IMR-90 (cell line): ENCODE results near the gene SLC16A8. TPM values are rescaled to one million over a fixed set of nuclear protein-coding genes. Genes with fewer than 3 reads are reported as not detected.

Source experiments
- ATAC-seq: fragments of 200-7000 bp; cut with Tn5 transposase; 2 replicates; pipeline ENCODE4 v1.9.1; 2020; ENCODE audit warnings: low read depth, mild to moderate bottlenecking, moderate library complexity
- BruUV-seq: library from RNA; stranded (reverse); fragments of 400-500 nt; replicated peaks from 2 replicates; lab custom pipeline; 2021; lab: Mats Ljungman, UMichigan
- CTCF ChIA-PET: fragments of 300-600 bp; formaldehyde crosslinking; extraction: SDS; loops from one replicate; lab custom pipeline; 2021; ENCODE audit warnings: antibody characterized with exemption; lab: Yijun Ruan, JAX
- POLR2A ChIA-PET: fragments of 300-600 bp; sonication (Branson Sonifier 250); formaldehyde crosslinking; loops from one replicate; lab custom pipeline; 2022; ENCODE audit warnings: antibody characterized with exemption; ENCODE audit not compliant: unreplicated experiment; lab: Charles Lee
- DNase-seq: peaks from one replicate; pipeline ENCODE4 v3.0.0; 2013
- H2AFZ ChIP-seq: replicated peaks from 2 replicates; pipeline ENCODE3; 2013; ENCODE audit warnings: low read length, mild to moderate bottlenecking; ENCODE audit not compliant: poor library complexity
- H2AK5ac ChIP-seq: 2 replicates; pipeline ENCODE4 v1.6.1; 2013; ENCODE audit warnings: low read depth, low read length, inconsistent platforms
- H2AK9ac ChIP-seq: replicated peaks from 2 replicates; pipeline ENCODE3; 2013; ENCODE audit warnings: mild to moderate bottlenecking, low read depth, low read length, moderate library complexity; ENCODE audit not compliant: poor library complexity
- H2BK120ac ChIP-seq: 2 replicates; pipeline ENCODE4 v1.6.1; 2013; ENCODE audit warnings: low read depth, low read length, inconsistent platforms
- H2BK15ac ChIP-seq: 3 replicates; pipeline ENCODE4 v1.6.1; 2013; ENCODE audit warnings: low read depth, low read length, inconsistent platforms
- H2BK20ac ChIP-seq: 2 replicates; pipeline ENCODE4 v1.6.1; 2013; ENCODE audit warnings: low read depth, mild to moderate bottlenecking, inconsistent platforms, low read length, moderate library complexity
- H2BK5ac ChIP-seq: 2 replicates; pipeline ENCODE4 v1.6.1; 2013; ENCODE audit warnings: mild to moderate bottlenecking, low read depth, low read length, inconsistent platforms; ENCODE audit not compliant: poor library complexity, severe bottlenecking
- H3K14ac ChIP-seq: replicated peaks from 2 replicates; pipeline ENCODE4 v1.6.1; 2013; ENCODE audit warnings: low read depth, low read length, inconsistent platforms
- H3K18ac ChIP-seq: 2 replicates; pipeline ENCODE4 v1.6.1; 2013; ENCODE audit warnings: low read depth, low read length, control low read depth
- H3K23ac ChIP-seq: 2 replicates; pipeline ENCODE4 v1.6.1; 2013; ENCODE audit warnings: low read depth, low read length, inconsistent platforms
- H3K27ac ChIP-seq: 2 replicates; pipeline ENCODE4 v1.5.1; 2013; ENCODE audit warnings: mild to moderate bottlenecking, control low read depth, low read length; ENCODE audit not compliant: insufficient read depth
- H3K27me3 ChIP-seq: 2 replicates; pipeline ENCODE4 v1.6.1; 2013; ENCODE audit warnings: low read length; ENCODE audit not compliant: control insufficient read depth, insufficient read depth
- H3K36me3 ChIP-seq: 2 replicates; pipeline ENCODE4 v1.6.1; 2013; ENCODE audit warnings: low read length, mixed read lengths; ENCODE audit not compliant: control insufficient read depth, insufficient read depth
- H3K4ac ChIP-seq: 2 replicates; pipeline ENCODE4 v1.6.1; 2013; ENCODE audit warnings: low read depth, low read length, inconsistent platforms
- H3K4me1 ChIP-seq: 2 replicates; pipeline ENCODE4 v1.6.1; 2013; ENCODE audit warnings: low read length, mixed read lengths; ENCODE audit not compliant: control insufficient read depth, insufficient read depth
- H3K4me2 ChIP-seq: 2 replicates; pipeline ENCODE4 v1.6.1; 2013; ENCODE audit warnings: low read depth, mild to moderate bottlenecking, control low read depth, low read length, moderate library complexity
- H3K4me3 ChIP-seq: 2 replicates; pipeline ENCODE4 v1.5.1; 2013; ENCODE audit warnings: low read depth, mild to moderate bottlenecking, control low read depth, low read length, moderate library complexity; ENCODE audit not compliant: insufficient read depth
- H3K56ac ChIP-seq: 2 replicates; pipeline ENCODE4 v1.6.1; 2013; ENCODE audit warnings: low read length, inconsistent platforms; ENCODE audit not compliant: insufficient read depth; ENCODE audit errors: extremely low read depth
- H3K79me1 ChIP-seq, 2 experiments: 2 replicates each; pipeline ENCODE4 v1.6.1; 2013; ENCODE audit warnings: low read length in 2 of 2, inconsistent platforms in 1 of 2, low read depth in 1 of 2
- H3K9ac ChIP-seq: 2 replicates; pipeline ENCODE4 v1.6.1; 2013; ENCODE audit warnings: low read depth, low read length, control low read depth
- H3K9me1 ChIP-seq: 2 replicates; pipeline ENCODE4 v1.6.1; 2013; ENCODE audit warnings: low read length, inconsistent platforms; ENCODE audit not compliant: insufficient read depth
- H3K9me3 ChIP-seq: 2 replicates; pipeline ENCODE4 v1.6.1; 2013; ENCODE audit warnings: low read length; ENCODE audit not compliant: control insufficient read depth, insufficient read depth
- H4K20me1 ChIP-seq: 2 replicates; pipeline ENCODE4 v1.6.1; 2013; ENCODE audit warnings: low read length, inconsistent platforms; ENCODE audit not compliant: insufficient read depth
- H4K5ac ChIP-seq: 2 replicates; pipeline ENCODE4 v1.6.1; 2013; ENCODE audit warnings: mild to moderate bottlenecking, low read depth, low read length, control low read depth
- H4K8ac ChIP-seq, 2 experiments: 2 replicates each; pipeline ENCODE4 v1.6.1; 2013; ENCODE audit warnings: low read depth in 2 of 2, low read length in 2 of 2, control low read depth in 1 of 2, inconsistent platforms in 1 of 2
- H4K91ac ChIP-seq: 2 replicates; pipeline ENCODE4 v1.6.1; 2013; ENCODE audit warnings: low read depth, low read length, inconsistent platforms; ENCODE audit not compliant: insufficient read depth
- BHLHE40 ChIP-seq: fragments of 150-350 bp; IDR thresholded peaks from 2 replicates; pipeline ENCODE4 v1.6.1; 2016; ENCODE audit warnings: mild to moderate bottlenecking, low read depth, low read length
- CEBPB ChIP-seq: IDR thresholded peaks from 2 replicates; pipeline ENCODE4 v1.6.1; 2012; ENCODE audit warnings: low read depth, low read length, improper control_type of control experiment
- CHD1 ChIP-seq: IDR thresholded peaks from 2 replicates; pipeline ENCODE4 v1.6.1; 2012; ENCODE audit warnings: low read depth, low read length, improper control_type of control experiment
- CTCF ChIP-seq: conservative IDR thresholded peaks from 2 replicates; pipeline ENCODE4 v1.5.1; 2012; ENCODE audit warnings: mild to moderate bottlenecking, low read depth, low read length, improper control_type of control experiment
- FOS ChIP-seq: fragments of 150-350 bp; IDR thresholded peaks from 2 replicates; pipeline ENCODE4 v1.6.1; 2016; ENCODE audit warnings: low read depth, low read length
- MAFK ChIP-seq: IDR thresholded peaks from 2 replicates; pipeline ENCODE4 v1.6.1; 2012; ENCODE audit warnings: low read depth, low read length, improper control_type of control experiment
- MAZ ChIP-seq: IDR thresholded peaks from 2 replicates; pipeline ENCODE4 v1.6.1; 2012; ENCODE audit warnings: low read depth, mild to moderate bottlenecking, low read length, improper control_type of control experiment, moderate library complexity, borderline replicate concordance
- MXI1 ChIP-seq: IDR thresholded peaks from 2 replicates; pipeline ENCODE4 v1.6.1; 2012; ENCODE audit warnings: low read depth, mild to moderate bottlenecking, low read length, moderate library complexity, borderline replicate concordance
- NFE2L2 ChIP-seq: fragments of 150-350 bp; IDR thresholded peaks from 2 replicates; pipeline ENCODE4 v1.6.1; 2016; ENCODE audit warnings: low read depth, mild to moderate bottlenecking, low read length
- POLR2A ChIP-seq: IDR thresholded peaks from 2 replicates; pipeline ENCODE4 v1.6.1; 2012; ENCODE audit warnings: mild to moderate bottlenecking, low read depth, low read length
- RAD21 ChIP-seq: IDR thresholded peaks from 2 replicates; pipeline ENCODE4 v1.6.1; 2012; ENCODE audit warnings: low read length, improper control_type of control experiment
- RCOR1 ChIP-seq: IDR thresholded peaks from 2 replicates; pipeline ENCODE4 v1.6.1; 2012; ENCODE audit warnings: mild to moderate bottlenecking, low read length, improper control_type of control experiment; ENCODE audit not compliant: insufficient replicate concordance
- RFX5 ChIP-seq: IDR thresholded peaks from 2 replicates; pipeline ENCODE4 v1.8.0; 2012; ENCODE audit warnings: low read depth, mild to moderate bottlenecking, low read length, moderate library complexity
- SMC3 ChIP-seq: fragments of 150-350 bp; IDR thresholded peaks from 2 replicates; pipeline ENCODE4 v1.6.1; 2016; ENCODE audit warnings: low read depth, mild to moderate bottlenecking, antibody characterized with exemption, low read length, moderate library complexity
- WGBS, 2 experiments: methylation state at CpG; one replicate each; pipeline versions ENCODE4 v1.1.5 to v1.1.7; 2013; ENCODE audit warnings: missing lambda C conversion rate in 2 of 2; ENCODE audit not compliant: insufficient read length in 1 of 2; ENCODE audit errors: extremely low coverage in 2 of 2; 5-methylcytosine and 5-hydroxymethylcytosine counted together
- dilution Hi-C: fragments of 300-500 bp; cut with HindIII; formaldehyde crosslinking; loops from one replicate; pipeline ENCODE4 v1.14.3; 2018; ENCODE audit warnings: low sequenced_read_pairs; ENCODE audit not compliant: unreplicated experiment
- in situ Hi-C: fragments of 300-500 bp; cut with MboI; formaldehyde crosslinking; loops from 3 replicates; pipeline ENCODE4 v1.14.3; 2019; ENCODE audit warnings: low sequenced_read_pairs, inconsistent platforms, mixed read lengths
- intact Hi-C: fragments of 100-400 bp; cut with micrococcal nuclease; formaldehyde crosslinking; loops from 2 replicates; pipeline ENCODE4 v1.10.0; 2022
- polyA plus RNA-seq, 3 experiments: library from polyadenylated mRNA; depleted of rRNA; stranded (reverse); fragments of >200 nt; gene quantifications; 2 replicates each; pipeline ENCODE4 v1.2.3, GENCODE V29; 2012; ENCODE audit warnings: low replicate concordance in 1 of 3
- total RNA-seq: library from RNA; depleted of rRNA; stranded (reverse); fragments of >200 nt; gene quantifications from 2 replicates; pipeline ENCODE4 v1.2.3, GENCODE V29; 2012
- TF ChIP-seq, protein P1 (sequence below): fragments of 150-350 bp; IDR thresholded peaks from 2 replicates; pipeline ENCODE4 v1.6.1; 2016; ENCODE audit warnings: low read depth, mild to moderate bottlenecking, low read length, moderate library complexity, borderline replicate concordance
- TF ChIP-seq, protein P2 (sequence below): fragments of 150-350 bp; IDR thresholded peaks from 2 replicates; pipeline ENCODE4 v1.6.1; 2017; ENCODE audit warnings: mild to moderate bottlenecking, antibody characterized with exemption, low read length, low read depth

Gene SLC16A8
- total and polyA plus RNA-seq, 2 of the 4 experiments (the other 2 are of a cell fraction), result not detected

GRCh38 chr22:38120359-38121110 is 36.6 kb upstream of the SLC16A8 start:
- no peak for TF ChIP-seq NFE2L2
- no peak for TF ChIP-seq MAFK
- no peak for TF ChIP-seq CTCF
- TF ChIP-seq MAZ, result no peak
- no peak for TF ChIP-seq POLR2A
- TF ChIP-seq, protein P1, sequence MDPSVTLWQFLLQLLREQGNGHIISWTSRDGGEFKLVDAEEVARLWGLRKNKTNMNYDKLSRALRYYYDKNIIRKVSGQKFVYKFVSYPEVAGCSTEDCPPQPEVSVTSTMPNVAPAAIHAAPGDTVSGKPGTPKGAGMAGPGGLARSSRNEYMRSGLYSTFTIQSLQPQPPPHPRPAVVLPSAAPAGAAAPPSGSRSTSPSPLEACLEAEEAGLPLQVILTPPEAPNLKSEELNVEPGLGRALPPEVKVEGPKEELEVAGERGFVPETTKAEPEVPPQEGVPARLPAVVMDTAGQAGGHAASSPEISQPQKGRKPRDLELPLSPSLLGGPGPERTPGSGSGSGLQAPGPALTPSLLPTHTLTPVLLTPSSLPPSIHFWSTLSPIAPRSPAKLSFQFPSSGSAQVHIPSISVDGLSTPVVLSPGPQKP, result no peak
- TF ChIP-seq FOS, result no peak
- no peak for TF ChIP-seq RCOR1
- no peak for TF ChIP-seq RAD21
- TF ChIP-seq RFX5, result no peak
- TF ChIP-seq SMC3, result no peak
- TF ChIP-seq CEBPB, result no peak
- TF ChIP-seq, protein P2, sequence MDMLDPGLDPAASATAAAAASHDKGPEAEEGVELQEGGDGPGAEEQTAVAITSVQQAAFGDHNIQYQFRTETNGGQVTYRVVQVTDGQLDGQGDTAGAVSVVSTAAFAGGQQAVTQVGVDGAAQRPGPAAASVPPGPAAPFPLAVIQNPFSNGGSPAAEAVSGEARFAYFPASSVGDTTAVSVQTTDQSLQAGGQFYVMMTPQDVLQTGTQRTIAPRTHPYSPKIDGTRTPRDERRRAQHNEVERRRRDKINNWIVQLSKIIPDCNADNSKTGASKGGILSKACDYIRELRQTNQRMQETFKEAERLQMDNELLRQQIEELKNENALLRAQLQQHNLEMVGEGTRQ, result no peak
- TF ChIP-seq BHLHE40, result no peak
- no peak for TF ChIP-seq CHD1
- no peak for TF ChIP-seq MXI1

More at GRCh38 chr22:38120359-38121110, 36.6 kb upstream of the SLC16A8 start:
- POLR2A ChIA-PET, result no interaction called here
- Histone ChIP-seq H3K23ac (no peak overlapping the region), H3K4me2 (no peak overlapping the region), H2BK15ac (no peak overlapping the region), H2BK5ac (no peak overlapping the region), H4K91ac (no peak overlapping the region), H3K27ac (no peak overlapping the region), H3K4me3 (no peak overlapping the region), H2BK20ac (no peak overlapping the region), H3K9ac (no peak overlapping the region), H2BK120ac (no peak overlapping the region), H4K5ac (no peak overlapping the region), H3K9me1 (peaks cover 4% of the 10 kb centered on the region), H3K56ac (no peak overlapping the region), H4K20me1 (no peaks in the 10 kb centered on the region), H4K8ac (no peak overlapping the region), H3K4ac (no peak overlapping the region), H3K36me3 (no peaks in the 10 kb centered on the region), H3K79me1 (no peaks in the 10 kb centered on the region), H3K18ac (no peak overlapping the region), H2AK5ac (no peak overlapping the region), H3K4me1 (no peaks in the 10 kb centered on the region), H2AK9ac (no peak overlapping the region), H3K27me3 (peaks cover 3% of the 10 kb centered on the region; the same call in 1 of the 2 replicates), H2AFZ (no peak overlapping the region), H3K14ac (no peak overlapping the region), H3K9me3 (no peaks in the 10 kb centered on the region)
- no peak for DNase-seq
- BruUV-seq, result no TSS peak
- in situ Hi-C loops (no loop called here), intact Hi-C loops (no loop called here), dilution Hi-C loops (no loop called here)
- WGBS, 2 experiments, result 83% methylated on average over 11 of the region's 28 CpGs; no CpG with 5 or more reads in 1 of the 2 experiments
- CTCF ChIA-PET, result no interaction called here
- ATAC-seq, result no peak
